B cell (primary cell): ENCODE results near the gene PRPF39. TPM values are rescaled to one million over a fixed set of nuclear protein-coding genes. Genes with fewer than 3 reads are reported as not detected.

Experiments used
- ATAC-seq: fragments of 200-7000 bp; cut with Tn5 transposase; one replicate; pipeline ENCODE4 v1.10.0; 2021; ENCODE audit warnings: low read depth, mild to moderate bottlenecking, moderate number of reproducible peaks, moderate library complexity
- CTCF ChIA-PET: fragments of 350-600 bp; sonication (Branson Sonifier 250); formaldehyde crosslinking; loops from one replicate; lab custom pipeline; 2021; ENCODE audit warnings: antibody characterized with exemption, inconsistent platforms; lab: Charles Lee
- POLR2A ChIA-PET: fragments of 350-600 bp; sonication (Branson Sonifier 250); formaldehyde crosslinking; loops from one replicate; lab custom pipeline; 2021; ENCODE audit warnings: antibody characterized with exemption; lab: Charles Lee
- DNase-seq: peaks from one replicate; pipeline ENCODE4 v3.0.0; 2013
- H2AFZ ChIP-seq: 2 replicates; pipeline ENCODE4 v1.6.1; 2012; ENCODE audit warnings: mild to moderate bottlenecking, low read depth, low read length; ENCODE audit not compliant: insufficient read depth, poor library complexity, severe bottlenecking
- H3K27ac ChIP-seq, 2 donors: 1 replicate in 1 of 2; 2 replicates in 1 of 2; pipeline ENCODE4 v1.5.1; 2012 to 2013; ENCODE audit warnings: low read length in 2 of 2, mild to moderate bottlenecking in 2 of 2, moderate library complexity in 1 of 2
- H3K27me3 ChIP-seq, 4 experiments: fragments of 200-600 bp in 1 of 4; sonication (generic) in 1 of 4; replicated peaks in 1 of 4; 1 replicate in 2 of 4; 2 replicates in 2 of 4; pipeline versions ENCODE4 v1.6.1 to v1.7.0; 2013 to 2016; ENCODE audit warnings: low read length in 3 of 4, mild to moderate bottlenecking in 2 of 4, mixed read lengths in 1 of 4, moderate library complexity in 1 of 4; ENCODE audit not compliant: insufficient read depth in 4 of 4, control insufficient read depth in 3 of 4; ENCODE audit errors: control extremely low read depth in 1 of 4
- H3K36me3 ChIP-seq, 2 experiments: replicated peaks in 1 of 2; 1 replicate in 1 of 2; 2 replicates in 1 of 2; pipeline versions ENCODE4 v1.6.1 to v1.7.1; 2013; ENCODE audit warnings: low read length in 1 of 2; ENCODE audit not compliant: insufficient read depth in 2 of 2, control insufficient read depth in 1 of 2; ENCODE audit errors: control extremely low read depth in 1 of 2, extremely low read depth in 1 of 2
- H3K4me1 ChIP-seq, 2 donors: fragments of 200-600 bp in 1 of 2; sonication (generic) in 1 of 2; 1 replicate in 1 of 2; 2 replicates in 1 of 2; pipeline versions ENCODE4 v1.5.1 to v1.6.1; 2013 to 2017; ENCODE audit warnings: low read length in 2 of 2; ENCODE audit not compliant: control insufficient read depth in 2 of 2, insufficient read depth in 2 of 2
- H3K4me2 ChIP-seq: replicated peaks from 2 replicates; pipeline ENCODE3; 2012; ENCODE audit warnings: mild to moderate bottlenecking, low read depth, low read length; ENCODE audit not compliant: poor library complexity, severe bottlenecking
- H3K4me3 ChIP-seq, 5 experiments: fragments of 200-600 bp in 1 of 5; sonication (generic) in 1 of 5; 1 replicate in 3 of 5; 2 replicates in 2 of 5; pipeline versions ENCODE4 v1.5.1 to v1.7.0; 2011 to 2016; ENCODE audit warnings: low read length in 4 of 5, mild to moderate bottlenecking in 4 of 5, low read depth in 2 of 5, control low read depth in 1 of 5, moderate library complexity in 1 of 5; ENCODE audit not compliant: insufficient read depth in 1 of 5; ENCODE audit errors: control extremely low read depth in 1 of 5, extremely low read depth in 1 of 5
- H3K79me2 ChIP-seq: fragments of 200-600 bp; sonication (generic); one replicate; pipeline ENCODE4 v1.6.0; 2016; ENCODE audit warnings: low read length; ENCODE audit not compliant: control insufficient read depth, insufficient read depth
- H3K9ac ChIP-seq: fragments of 200-600 bp; sonication (generic); 2 replicates; pipeline ENCODE4 v1.6.1; 2017; ENCODE audit warnings: mild to moderate bottlenecking, low read length, moderate library complexity
- H3K9me3 ChIP-seq, 3 donors: one replicate each; pipeline versions ENCODE4 v1.6.1 to v1.7.1; 2013; ENCODE audit warnings: low read length in 2 of 3; ENCODE audit not compliant: control insufficient read depth in 2 of 3, insufficient read depth in 1 of 3; ENCODE audit errors: control extremely low read depth in 1 of 3
- H4K20me1 ChIP-seq: 2 replicates; pipeline ENCODE4 v1.6.0; 2012; ENCODE audit warnings: mild to moderate bottlenecking, low read length; ENCODE audit not compliant: insufficient read depth, control insufficient read depth, poor library complexity, severe bottlenecking
- H3K27ac Mint-ChIP-seq: one replicate; pipeline ENCODE4 v1.8.0; 2021; ENCODE audit warnings: mixed read lengths
- H3K27me3 Mint-ChIP-seq: one replicate; pipeline ENCODE4 v1.8.0; 2021; ENCODE audit warnings: mixed read lengths
- H3K4me1 Mint-ChIP-seq: one replicate; pipeline ENCODE4 v1.8.0; 2021; ENCODE audit warnings: mixed read lengths
- H3K4me3 Mint-ChIP-seq: one replicate; pipeline ENCODE4 v1.8.0; 2021; ENCODE audit warnings: mixed read lengths
- H3K9me3 Mint-ChIP-seq: one replicate; pipeline ENCODE4 v1.8.0; 2022; ENCODE audit warnings: mixed read lengths; ENCODE audit not compliant: insufficient read depth
- EZH2 ChIP-seq: IDR thresholded peaks from 2 replicates; pipeline ENCODE4 v1.6.1; 2012; ENCODE audit warnings: borderline replicate concordance, low read depth, mild to moderate bottlenecking, moderate library complexity, low read length; ENCODE audit not compliant: insufficient read depth, poor library complexity, severe bottlenecking
- WGBS: methylation state at CpG from one replicate; pipeline ENCODE4 v1.1.5; 2013; ENCODE audit warnings: missing lambda C conversion rate; ENCODE audit not compliant: insufficient coverage; 5-methylcytosine and 5-hydroxymethylcytosine counted together
- intact Hi-C: fragments of 100-400 bp; cut with micrococcal nuclease; formaldehyde crosslinking; loops from one replicate; pipeline ENCODE4 v1.10.0; 2022
- polyA plus RNA-seq: library from polyadenylated mRNA; depleted of rRNA; stranded (reverse); fragments of >200 nt; gene quantifications from 2 replicates; pipeline ENCODE4 v1.2.3, GENCODE V29; 2012
- total RNA-seq, 2 donors: library from RNA; stranded (reverse); fragments of 120-200 nt in 1 of 2; gene quantifications; 1 replicate in 1 of 2; 2 replicates in 1 of 2; pipeline versions ENCODE4 v1.2.3 to v1.2.4, GENCODE V29; 2013 to 2022
- TF ChIP-seq, protein P1 (sequence below): fragments of 200-600 bp; IDR thresholded peaks from one replicate; pipeline ENCODE4 v1.8.0; 2022; ENCODE audit warnings: antibody characterized with exemption, mild to moderate bottlenecking

PRPF39 gene
- total and polyA plus RNA-seq, 2 donors (not counting 1 experiment from before 2014, with no cell fraction given), result 64.8 to 72.7 TPM

DNA sequence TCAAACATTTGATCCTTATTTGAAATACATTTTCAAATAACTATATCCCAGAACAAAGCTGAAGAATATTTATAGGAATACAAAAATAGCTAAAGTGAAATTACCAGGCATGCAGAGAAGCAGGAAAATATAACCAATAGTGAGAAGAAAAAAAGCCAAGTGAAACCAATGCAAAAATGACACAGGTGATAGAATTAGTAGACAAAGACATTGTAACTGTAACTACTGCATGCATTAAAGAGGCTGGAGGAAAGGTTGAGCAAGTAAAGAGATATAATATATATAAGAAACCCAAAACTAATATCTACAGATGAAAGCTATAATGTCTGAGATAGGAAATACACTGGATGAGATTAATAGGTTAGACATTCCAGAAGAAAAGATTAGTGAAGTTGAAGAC lies 49.2 kb upstream of the PRPF39 start:
- ATAC-seq, result no peak
- no peak overlapping the region for H3K9ac ChIP-seq
- no peaks in the 10 kb centered on the region for H3K79me2 ChIP-seq
- no peaks in the 10 kb centered on the region for H3K27me3 Mint-ChIP-seq
- ChIA-PET CTCF (interaction anchor here (0.6 kb wide), 1 partner anchor 25 kb away, joined by 3 read pairs; no protein-coding TSS in a partner anchor), POLR2A (no interaction called here)
- no peak overlapping the region for H3K27ac ChIP-seq
- H3K4me1 ChIP-seq, result no peaks in the 10 kb centered on the region
- H3K36me3 ChIP-seq, result peaks cover 6 to 15% of the 10 kb centered on the region in 2 experiments
- no peaks in the 10 kb centered on the region for H3K4me1 Mint-ChIP-seq
- TF ChIP-seq, protein P1, sequence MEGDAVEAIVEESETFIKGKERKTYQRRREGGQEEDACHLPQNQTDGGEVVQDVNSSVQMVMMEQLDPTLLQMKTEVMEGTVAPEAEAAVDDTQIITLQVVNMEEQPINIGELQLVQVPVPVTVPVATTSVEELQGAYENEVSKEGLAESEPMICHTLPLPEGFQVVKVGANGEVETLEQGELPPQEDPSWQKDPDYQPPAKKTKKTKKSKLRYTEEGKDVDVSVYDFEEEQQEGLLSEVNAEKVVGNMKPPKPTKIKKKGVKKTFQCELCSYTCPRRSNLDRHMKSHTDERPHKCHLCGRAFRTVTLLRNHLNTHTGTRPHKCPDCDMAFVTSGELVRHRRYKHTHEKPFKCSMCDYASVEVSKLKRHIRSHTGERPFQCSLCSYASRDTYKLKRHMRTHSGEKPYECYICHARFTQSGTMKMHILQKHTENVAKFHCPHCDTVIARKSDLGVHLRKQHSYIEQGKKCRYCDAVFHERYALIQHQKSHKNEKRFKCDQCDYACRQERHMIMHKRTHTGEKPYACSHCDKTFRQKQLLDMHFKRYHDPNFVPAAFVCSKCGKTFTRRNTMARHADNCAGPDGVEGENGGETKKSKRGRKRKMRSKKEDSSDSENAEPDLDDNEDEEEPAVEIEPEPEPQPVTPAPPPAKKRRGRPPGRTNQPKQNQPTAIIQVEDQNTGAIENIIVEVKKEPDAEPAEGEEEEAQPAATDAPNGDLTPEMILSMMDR, result no peak
- TF ChIP-seq EZH2, result no peak
- no peak overlapping the region for H3K4me2 ChIP-seq
- intact Hi-C loops, result no loop called here
- H4K20me1 ChIP-seq, result no peaks in the 10 kb centered on the region
- H3K27me3 ChIP-seq, result no peaks in the 10 kb centered on the region
- no peak overlapping the region for H3K4me3 Mint-ChIP-seq
- no peak for DNase-seq
- no peak overlapping the region for H2AFZ ChIP-seq
- H3K27ac Mint-ChIP-seq, result no peak overlapping the region
- no peak overlapping the region for H3K4me3 ChIP-seq
- no peaks in the 10 kb centered on the region for H3K9me3 Mint-ChIP-seq
- peaks cover 0 to 9% (median 0%) of the 10 kb centered on the region in 3 donors for H3K9me3 ChIP-seq

DNA sequence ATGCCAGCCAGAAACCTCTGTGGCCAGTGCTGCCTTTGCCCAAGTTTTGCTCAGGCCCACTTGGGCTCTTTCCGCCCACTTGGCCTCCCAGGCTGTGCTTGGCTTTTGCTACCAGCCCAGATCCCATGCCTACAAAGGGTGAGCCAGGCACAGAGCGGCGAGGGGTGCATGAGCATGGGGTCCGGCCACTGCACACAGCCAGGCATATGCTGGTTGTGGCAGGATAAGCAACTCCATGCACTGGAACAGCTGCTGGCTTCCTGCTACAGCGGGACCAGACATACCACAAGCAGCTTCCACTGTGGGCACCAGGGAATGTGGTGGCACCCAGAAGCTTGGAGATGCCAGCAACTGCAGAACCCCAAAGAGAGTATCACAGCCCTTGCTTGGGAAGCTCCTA lies 45.7 kb upstream of the PRPF39 start:
- Histone ChIP-seq H3K27me3 (no peaks in the 10 kb centered on the region), H3K36me3 (peaks cover 0 to 17% of the 10 kb centered on the region in 2 experiments), H3K4me1 (no peaks in the 10 kb centered on the region), H3K4me3 (no peak overlapping the region), H3K27ac (no peak overlapping the region), H4K20me1 (no peaks in the 10 kb centered on the region), H2AFZ (no peak overlapping the region), H3K9me3 (peaks cover 0 to 9% (median 0%) of the 10 kb centered on the region in 3 donors), H3K79me2 (no peaks in the 10 kb centered on the region), H3K9ac (no peak overlapping the region), H3K4me2 (no peak overlapping the region)
- Mint-ChIP-seq H3K9me3 (no peaks in the 10 kb centered on the region), H3K27me3 (no peaks in the 10 kb centered on the region), H3K4me1 (no peaks in the 10 kb centered on the region), H3K27ac (no peak overlapping the region), H3K4me3 (no peak overlapping the region)
- intact Hi-C loops, result no loop called here
- DNase-seq (no peak), ATAC-seq (no peak)
- whole genome bisulfite sequencing, result 99% methylated on average over 5 of the region's 5 CpGs
- ChIA-PET CTCF (interaction anchor here (0.6 kb wide), 1 partner anchor 13 kb away, joined by 4 read pairs; no protein-coding TSS in a partner anchor), POLR2A (no interaction called here)
- TF ChIP-seq, protein P1, result no peak
- TF ChIP-seq EZH2, result no peak
